Suprapubic skin (tissue), 3 donors: Measurements from ENCODE around the gene GREM1.

Source experiments
- POLR2AphosphoS5 ChIP-seq, 3 donors: sonication (generic); formaldehyde crosslinking; IDR thresholded peaks; one replicate each; pipeline ENCODE4 v1.6.1; 2017; ENCODE audit warnings: antibody characterized with exemption in 3 of 3
- TF ChIP-seq, protein P1 (sequence below), 2 donors: fragments of 200-600 bp in 1 of 2; fragments of 450-650 bp in 1 of 2; sonication (generic) in 1 of 2; IDR thresholded peaks; one replicate each; pipeline ENCODE4 v1.5.1; 2016 to 2019; ENCODE audit warnings: antibody characterized with exemption in 2 of 2, mild to moderate bottlenecking in 1 of 2, moderate library complexity in 1 of 2

GRCh38 chr15:32778391-32779176 lies 60.8 kb downstream of the GREM1 start:
- TF ChIP-seq, protein P1, sequence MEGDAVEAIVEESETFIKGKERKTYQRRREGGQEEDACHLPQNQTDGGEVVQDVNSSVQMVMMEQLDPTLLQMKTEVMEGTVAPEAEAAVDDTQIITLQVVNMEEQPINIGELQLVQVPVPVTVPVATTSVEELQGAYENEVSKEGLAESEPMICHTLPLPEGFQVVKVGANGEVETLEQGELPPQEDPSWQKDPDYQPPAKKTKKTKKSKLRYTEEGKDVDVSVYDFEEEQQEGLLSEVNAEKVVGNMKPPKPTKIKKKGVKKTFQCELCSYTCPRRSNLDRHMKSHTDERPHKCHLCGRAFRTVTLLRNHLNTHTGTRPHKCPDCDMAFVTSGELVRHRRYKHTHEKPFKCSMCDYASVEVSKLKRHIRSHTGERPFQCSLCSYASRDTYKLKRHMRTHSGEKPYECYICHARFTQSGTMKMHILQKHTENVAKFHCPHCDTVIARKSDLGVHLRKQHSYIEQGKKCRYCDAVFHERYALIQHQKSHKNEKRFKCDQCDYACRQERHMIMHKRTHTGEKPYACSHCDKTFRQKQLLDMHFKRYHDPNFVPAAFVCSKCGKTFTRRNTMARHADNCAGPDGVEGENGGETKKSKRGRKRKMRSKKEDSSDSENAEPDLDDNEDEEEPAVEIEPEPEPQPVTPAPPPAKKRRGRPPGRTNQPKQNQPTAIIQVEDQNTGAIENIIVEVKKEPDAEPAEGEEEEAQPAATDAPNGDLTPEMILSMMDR (IDR thresholded peaks at IDR 0.05): no peak
- no peak for TF ChIP-seq POLR2AphosphoS5 (IDR thresholded peaks at IDR 0.05)
